NCI-H1092 treated with DMSO at 0.1 percent for 48 hours (cell line): ENCODE results near the gene PVR.
"Not testable (repeated sequence)": the region's sequence is repeated elsewhere in the genome, so short reads cannot be mapped to it uniquely, and the experiment has no call there.

Experiments
- DNase-seq: peaks from one replicate; lab custom pipeline; 2025; lab: John Stamatoyannopoulos, UW

PVR gene

DNA sequence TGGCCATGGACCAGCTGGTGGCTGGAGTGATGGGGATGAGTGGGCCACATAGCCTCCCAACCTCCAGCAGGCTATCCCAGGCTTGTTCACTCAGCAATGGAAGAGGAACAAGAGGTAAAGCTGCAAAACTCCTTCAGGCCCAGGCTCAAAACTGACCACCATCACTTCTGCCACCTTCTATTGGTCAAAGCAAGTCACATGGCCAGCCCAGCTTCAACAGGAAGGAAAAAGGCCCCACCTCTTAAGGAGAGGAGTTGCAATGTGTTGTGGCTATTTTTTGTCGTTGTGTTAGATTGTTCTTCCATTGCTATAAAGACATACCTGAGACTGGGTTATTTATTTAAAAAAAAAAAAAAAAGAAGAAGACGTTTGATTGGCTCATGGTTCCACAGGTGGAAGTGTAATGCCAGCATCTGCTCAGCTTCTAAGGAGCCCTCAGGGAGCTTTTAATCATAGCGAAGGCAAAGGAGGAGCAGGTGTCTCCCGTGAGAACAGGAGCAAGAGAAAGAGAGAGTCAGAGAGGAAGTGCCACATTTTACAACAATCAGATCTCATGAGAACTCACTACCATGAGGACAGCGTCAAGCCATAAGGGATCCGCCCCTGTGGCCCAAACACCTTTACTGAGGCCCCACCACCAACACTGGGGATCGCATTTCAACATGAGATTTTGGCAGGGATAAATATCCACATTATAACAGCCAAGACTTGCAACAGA is 24.9 kb upstream of the PVR start:
- DNase-seq, result no peak

- DNase-seq, result no peak
Measured at GRCh38 chr19:44620667-44621066, 23.0 kb upstream of the PVR start.

DNA sequence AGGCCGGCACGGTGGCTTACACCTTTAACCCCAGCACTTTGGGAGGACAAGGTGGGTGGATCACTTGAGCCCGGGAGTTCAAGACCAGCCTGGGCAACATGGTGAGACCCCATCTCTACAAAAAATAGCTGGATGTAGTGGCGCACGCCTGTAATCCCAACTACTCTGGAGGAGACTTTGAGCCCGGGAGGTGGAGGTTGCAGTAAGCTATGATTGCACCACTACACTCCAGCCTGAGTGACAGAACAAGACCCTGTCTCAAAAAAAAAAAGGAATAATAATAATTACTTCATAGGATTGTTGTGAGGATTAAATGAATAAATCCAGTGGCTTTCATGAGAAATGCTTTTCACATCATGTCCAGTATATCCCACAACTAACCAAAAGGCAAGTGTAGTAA is 22.3 kb upstream of the PVR start:
- DNase-seq, result no peak

GRCh38 chr19:44623080-44623479 is 20.6 kb upstream of the PVR start:
- DNase-seq, result no peak

DNA sequence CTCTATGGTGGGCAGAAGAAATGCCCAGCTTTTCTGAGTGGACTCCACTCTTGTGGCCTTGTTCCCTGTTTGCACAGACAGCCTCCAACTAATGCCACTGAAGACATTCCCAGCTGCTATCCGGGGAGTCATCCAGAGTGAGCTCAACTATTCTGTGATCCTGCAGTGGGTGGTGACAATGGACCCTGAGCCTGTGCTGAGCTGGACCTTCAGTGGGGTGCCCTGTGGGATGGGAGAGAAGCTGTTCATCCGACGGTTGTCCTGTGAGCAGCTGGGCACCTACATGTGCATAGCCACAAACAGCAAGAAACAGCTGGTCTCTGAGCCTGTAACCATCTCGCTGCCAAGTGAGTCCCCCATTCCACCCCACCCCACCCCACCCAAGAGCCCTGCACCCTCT is 20.1 kb upstream of the PVR start:
- no peak for DNase-seq

GRCh38 chr19:44624840-44625354 is 18.8 kb upstream of the PVR start:
- DNase-seq, result no peak

- DNase-seq, result not testable (repeated sequence)
Measured at GRCh38 chr19:44625637-44626036, 18.1 kb upstream of the PVR start.

DNA sequence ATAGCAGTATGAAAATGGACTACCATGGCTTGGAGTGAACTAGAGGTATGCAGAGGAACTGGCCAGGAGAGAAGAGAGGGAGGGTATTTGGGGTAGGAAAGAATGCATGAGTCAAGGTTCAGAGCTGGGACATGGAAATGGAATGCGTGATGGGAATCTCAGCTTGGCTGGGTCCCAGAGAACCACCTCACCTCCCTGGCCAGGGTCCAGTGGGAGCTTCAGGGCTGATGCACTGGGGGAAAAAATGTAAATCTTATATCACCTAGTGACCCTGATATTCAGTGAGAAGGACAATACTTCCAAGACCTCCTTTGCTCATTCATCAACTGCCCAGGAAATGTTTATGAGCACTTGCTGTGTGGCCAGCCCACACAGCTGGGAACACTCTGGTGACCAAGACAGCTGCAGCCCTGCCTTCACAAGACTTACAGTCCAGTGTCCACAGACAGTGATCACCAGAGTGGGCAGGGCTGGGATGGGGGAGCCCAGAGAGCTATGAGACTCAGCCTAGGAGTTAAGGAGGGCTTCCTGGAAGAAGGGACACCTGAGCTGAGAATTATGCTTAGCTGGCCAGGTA is 17.6 kb upstream of the PVR start:
- DNase-seq, result no peak

DNA sequence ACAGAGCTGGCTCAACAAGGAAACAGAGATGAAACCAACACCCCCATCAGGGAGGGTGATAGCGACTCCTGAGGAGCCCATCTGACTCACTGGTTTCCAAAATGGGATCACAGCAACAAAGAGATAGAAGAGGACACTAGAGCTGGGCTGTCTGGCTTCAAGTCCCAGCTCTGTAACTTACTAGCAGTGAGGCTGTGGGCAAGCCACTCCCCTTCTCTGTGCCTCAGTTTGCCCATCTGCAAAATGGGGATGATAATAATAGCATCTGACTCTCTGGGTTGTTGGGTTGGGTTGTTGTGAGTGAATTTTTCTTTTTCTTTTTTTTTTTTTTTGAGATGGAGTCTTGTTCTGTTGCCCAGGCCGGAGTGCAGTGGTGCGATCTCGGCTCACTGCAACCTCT is 16.1 kb upstream of the PVR start:
- no peak for DNase-seq

GRCh38 chr19:44628793-44629192 is 14.9 kb upstream of the PVR start:
- DNase-seq, result no peak

DNA sequence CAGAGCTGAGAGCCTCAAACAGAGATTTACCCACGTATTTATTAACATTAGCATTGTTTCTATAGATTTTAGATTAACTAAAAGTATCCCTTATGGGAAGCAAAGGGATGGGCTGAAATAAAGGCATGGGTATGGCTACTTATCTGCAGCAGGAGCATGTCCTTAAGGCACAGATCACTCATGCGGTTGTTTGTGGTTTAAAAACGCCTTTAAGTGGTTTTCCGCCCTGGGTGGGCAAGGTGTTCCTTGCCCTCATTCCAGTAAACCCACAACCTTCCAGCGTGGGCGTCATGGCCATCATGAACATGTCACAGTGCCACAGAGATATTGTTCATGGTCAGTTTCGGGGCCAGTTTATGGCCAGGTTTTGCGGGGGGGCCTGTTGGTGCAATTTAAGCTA is 12.1 kb upstream of the PVR start:
- not testable (repeated sequence) for DNase-seq

DNA sequence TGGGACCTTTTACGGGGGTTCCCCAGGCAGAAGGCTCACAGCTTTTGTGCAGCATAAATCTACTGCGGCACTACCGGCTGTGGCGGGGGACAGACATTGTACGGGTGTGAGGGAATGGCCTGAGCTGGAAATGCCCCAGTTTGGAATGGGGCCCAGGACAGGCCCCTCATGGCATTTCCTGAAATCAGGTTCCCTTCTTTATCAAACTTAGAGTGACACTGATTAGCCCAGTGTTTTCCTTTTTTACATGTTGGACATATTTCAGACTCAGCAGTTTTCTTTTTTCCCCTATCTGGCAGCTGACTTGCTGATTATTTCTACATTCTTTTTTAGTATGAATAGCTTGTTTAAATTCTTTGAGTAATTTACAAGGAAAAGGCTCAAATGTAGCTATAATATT is 9.7 kb upstream of the PVR start:
- not testable (repeated sequence) for DNase-seq

DNA sequence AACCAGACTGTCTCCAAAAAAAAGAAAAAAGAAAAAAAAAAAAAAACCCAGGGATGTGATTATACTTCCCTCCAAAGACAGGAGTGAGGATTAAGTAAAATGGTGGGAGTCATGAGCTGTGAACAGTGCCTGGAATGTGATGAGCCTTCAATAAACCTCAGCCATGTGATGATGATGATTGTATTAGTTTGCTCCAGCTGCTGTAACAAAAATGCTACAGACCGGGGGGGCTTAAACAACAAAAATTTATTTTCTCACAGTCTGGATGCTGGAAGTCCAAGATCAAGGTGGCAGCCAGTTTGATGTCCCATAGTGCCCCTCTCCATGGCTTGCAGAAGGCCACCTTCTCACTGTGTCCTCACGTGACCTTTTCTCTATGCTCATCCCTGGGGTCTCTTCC is 8.9 kb upstream of the PVR start:
- no peak for DNase-seq

DNA sequence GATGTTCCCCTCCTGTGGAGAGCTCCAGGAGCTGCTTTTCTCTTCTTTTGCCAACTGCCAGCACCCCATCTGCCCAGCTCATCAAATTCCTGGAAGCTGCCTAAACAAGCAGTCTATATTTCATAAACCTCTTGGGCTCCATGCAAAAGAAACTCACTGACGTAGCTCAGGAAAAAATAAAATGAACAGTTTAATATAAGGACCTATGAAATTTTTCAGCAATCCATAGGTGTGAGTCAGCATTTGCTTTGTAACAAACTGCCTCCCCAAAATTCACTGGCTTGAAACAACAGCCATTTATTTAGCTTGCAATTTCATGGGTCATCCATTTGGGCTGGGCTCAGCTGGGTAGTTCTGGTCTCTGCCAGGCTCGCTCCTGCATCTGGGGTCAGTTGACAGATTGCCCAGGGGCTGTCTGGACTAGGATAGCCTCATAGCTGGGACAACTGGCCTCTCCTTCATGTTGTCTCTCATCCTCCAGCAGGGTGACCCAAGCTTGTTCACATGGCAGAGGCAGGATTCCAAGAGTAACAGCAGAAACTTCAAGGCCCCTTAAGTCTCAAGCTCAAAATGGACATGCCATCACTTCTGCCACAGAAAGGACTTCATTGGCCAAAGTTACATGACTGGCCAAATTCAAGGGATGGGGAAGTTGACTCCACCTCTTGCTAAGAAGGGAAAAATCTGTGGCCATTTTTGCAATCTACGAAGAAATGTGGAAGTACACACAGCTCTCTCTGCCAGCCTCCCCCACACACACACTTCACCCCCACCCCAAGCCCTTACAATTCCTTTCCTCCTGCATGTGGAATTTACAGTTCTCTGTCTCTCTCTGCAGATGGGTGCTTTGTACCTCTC is 7.9 kb upstream of the PVR start:
- no peak for DNase-seq

- DNase-seq, result no peak
Measured at GRCh38 chr19:44636439-44637389, 7.0 kb upstream of the PVR start.

DNA sequence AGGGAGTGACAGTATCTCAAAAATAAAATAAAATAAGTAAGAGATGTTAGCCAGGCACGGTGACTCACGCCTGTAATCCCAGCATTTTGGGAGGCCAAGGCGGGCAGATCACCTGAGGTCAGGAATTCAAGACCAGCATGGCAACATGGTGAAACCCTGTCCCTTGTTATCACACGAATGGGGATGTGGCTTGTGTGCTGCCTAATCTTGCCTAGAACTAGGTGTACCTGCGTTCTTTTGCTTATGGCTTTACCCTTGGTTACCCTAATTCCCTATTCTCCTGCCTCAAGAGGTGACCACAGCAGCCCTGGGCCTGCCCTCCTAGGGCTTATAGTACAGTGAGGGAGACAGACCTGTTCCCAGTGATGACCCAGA is 6.3 kb upstream of the PVR start:
- DNase-seq, result no peak

- DNase-seq, result no peak
Measured at GRCh38 chr19:44640518-44640917, 3.2 kb upstream of the PVR start.

DNA sequence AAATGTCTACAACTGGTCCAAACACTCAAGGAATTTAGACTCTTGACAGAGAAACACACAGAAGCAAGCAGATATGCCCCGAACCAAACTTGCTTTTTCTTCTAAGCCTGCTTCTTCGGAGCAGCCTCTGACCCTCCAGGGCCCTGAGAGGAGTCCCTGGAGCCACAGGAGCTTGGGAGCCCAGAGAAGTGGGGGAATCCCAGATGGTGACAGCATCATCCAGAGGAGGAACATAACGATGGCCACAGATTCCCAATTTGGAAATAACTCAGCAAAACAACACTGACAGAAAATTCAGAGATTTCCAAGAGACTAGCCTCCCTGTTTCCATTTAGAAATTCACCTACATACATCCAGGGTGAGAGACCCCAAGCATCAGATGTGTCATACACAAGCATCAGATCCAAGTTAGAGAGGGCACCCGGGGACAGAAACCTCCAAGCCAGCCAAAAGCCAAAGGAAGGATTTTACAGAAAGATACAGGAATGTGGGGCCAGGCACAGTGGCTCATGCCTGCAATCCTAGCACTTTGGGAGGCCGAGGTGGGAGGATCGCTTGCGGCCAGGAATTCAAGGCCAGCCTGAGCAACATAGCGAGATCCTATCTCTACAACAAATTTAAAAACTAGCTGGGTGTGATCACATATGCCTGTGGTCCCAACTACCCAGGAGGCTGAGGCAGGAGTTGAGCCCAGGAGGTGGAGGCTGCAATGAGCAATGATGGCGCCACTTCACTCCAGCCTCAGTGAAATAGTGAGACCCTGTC is 2.0 kb upstream of the PVR start:
- no peak for DNase-seq

DNA sequence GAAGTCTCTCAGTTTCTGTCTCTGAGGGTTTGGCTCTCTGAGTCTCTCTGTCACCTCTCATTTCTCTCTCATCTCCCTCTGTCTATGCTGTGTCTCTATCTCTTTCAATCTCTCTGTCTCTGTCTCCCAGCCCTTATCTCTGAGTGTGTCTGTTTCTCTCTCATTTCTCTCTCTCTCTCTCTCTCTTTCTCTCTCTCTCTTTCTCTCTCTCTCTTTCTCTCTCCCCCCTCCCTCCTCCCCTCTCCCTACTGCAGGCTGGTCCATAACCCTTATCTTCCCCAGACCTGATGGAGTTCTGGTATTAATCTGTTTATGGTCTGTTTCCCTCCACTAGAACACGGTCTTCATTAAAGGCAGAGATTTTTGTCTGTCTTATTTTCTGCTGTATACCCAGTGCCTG is 1.3 kb upstream of the PVR start:
- DNase-seq, result no peak

- peak; percentile 18 for DNase-seq
Measured at GRCh38 chr19:44644402-44645016, 799 bp downstream of the PVR start.
